Spleen (tissue), 7 donors: Measurements from ENCODE around the gene FOXF1.

Experiments
- POLR2A ChIP-seq, 3 donors: fragments of 450-650 bp; IDR thresholded peaks; one replicate each; pipeline ENCODE4 v1.5.1; 2017; ENCODE audit warnings: antibody characterized with exemption in 3 of 3, mild to moderate bottlenecking in 1 of 3
- POLR2AphosphoS5 ChIP-seq, 3 donors: sonication (generic); formaldehyde crosslinking; IDR thresholded peaks; one replicate each; pipeline ENCODE4 v1.5.1; 2017; ENCODE audit warnings: antibody characterized with exemption in 3 of 3
- TF ChIP-seq, protein P1 (sequence below), 11 experiments: fragments of 200-600 bp in 7 of 11; fragments of 450-650 bp in 4 of 11; sonication (generic) in 4 of 11; IDR thresholded peaks in 8 of 11; conservative IDR thresholded peaks in 3 of 11; 1 replicate in 7 of 11; 2 replicates in 4 of 11; pipeline versions ENCODE4 v1.4.0 to v1.8.0; 2016 to 2021; ENCODE audit warnings: antibody characterized with exemption in 11 of 11, inconsistent platforms in 4 of 11, mild to moderate bottlenecking in 1 of 11
- donor health status: DM: no; HTN: no; CAD: no; lungs with moderate emphysema.
- donor health status: DM: no; HTN: no; CAD: no.
- donor health status: DM: no; HTN: no; CAD: no.

DNA sequence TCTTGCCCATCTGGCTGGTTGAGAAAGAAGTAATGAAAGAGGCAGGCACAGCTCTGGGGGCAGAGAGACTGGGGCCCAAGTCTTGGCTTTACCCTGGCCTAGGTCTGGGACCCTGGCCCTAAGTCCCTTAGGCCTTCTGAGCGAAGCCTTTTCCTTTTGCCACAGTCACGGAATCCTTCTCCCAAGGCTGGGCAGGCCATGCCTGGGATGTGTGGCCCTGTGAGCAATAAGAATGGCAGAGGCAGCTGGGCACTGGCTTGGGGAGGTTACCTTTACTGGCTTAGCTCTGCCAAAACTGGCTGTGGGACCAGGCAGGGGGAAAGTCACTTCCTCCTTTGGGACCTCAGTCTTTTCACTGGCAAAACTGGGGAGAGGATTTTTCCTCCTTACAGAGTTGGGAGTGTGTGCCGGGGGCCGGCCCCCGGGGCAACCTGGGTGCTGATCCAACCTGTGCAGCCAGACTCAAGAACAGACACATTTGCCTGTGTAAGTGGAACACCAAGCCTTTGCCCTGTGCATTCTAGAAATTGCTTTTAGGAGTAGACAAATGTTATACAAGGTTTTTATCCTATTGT is 12.9 kb downstream of the FOXF1 start:
- TF ChIP-seq POLR2A (IDR thresholded peaks at IDR 0.05) (no peak), POLR2AphosphoS5 (IDR thresholded peaks at IDR 0.05) (no peak)
- TF ChIP-seq, protein P1, sequence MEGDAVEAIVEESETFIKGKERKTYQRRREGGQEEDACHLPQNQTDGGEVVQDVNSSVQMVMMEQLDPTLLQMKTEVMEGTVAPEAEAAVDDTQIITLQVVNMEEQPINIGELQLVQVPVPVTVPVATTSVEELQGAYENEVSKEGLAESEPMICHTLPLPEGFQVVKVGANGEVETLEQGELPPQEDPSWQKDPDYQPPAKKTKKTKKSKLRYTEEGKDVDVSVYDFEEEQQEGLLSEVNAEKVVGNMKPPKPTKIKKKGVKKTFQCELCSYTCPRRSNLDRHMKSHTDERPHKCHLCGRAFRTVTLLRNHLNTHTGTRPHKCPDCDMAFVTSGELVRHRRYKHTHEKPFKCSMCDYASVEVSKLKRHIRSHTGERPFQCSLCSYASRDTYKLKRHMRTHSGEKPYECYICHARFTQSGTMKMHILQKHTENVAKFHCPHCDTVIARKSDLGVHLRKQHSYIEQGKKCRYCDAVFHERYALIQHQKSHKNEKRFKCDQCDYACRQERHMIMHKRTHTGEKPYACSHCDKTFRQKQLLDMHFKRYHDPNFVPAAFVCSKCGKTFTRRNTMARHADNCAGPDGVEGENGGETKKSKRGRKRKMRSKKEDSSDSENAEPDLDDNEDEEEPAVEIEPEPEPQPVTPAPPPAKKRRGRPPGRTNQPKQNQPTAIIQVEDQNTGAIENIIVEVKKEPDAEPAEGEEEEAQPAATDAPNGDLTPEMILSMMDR (IDR thresholded peaks at IDR 0.05 in 8 of 11, conservative IDR thresholded peaks at IDR 0.05 in 3 of 11) = no peak
